SJCRH30 (cell line): Measurements from ENCODE around the gene NADSYN1. TPM values are rescaled to one million over a fixed set of nuclear protein-coding genes. Genes with fewer than 3 reads are reported as not detected.

Source experiments
- DNase-seq, 2 experiments: peaks; one replicate each; pipeline ENCODE4 v3.0.0-alpha.2; 2015 to 2020
- H3K27ac ChIP-seq: fragments of 250-450 bp; sonication (Bioruptor Pico); 2 replicates; pipeline ENCODE4 v1.5.1; 2020; ENCODE audit warnings: mild to moderate bottlenecking, moderate library complexity
- H3K27me3 ChIP-seq: fragments of 250-450 bp; sonication (Bioruptor Pico); 2 replicates; pipeline ENCODE4 v1.5.1; 2020; ENCODE audit warnings: mild to moderate bottlenecking, moderate library complexity
- H3K36me3 ChIP-seq: fragments of 250-450 bp; sonication (Bioruptor Pico); 2 replicates; pipeline ENCODE4 v1.5.1; 2020; ENCODE audit warnings: mild to moderate bottlenecking, moderate library complexity
- H3K4me1 ChIP-seq: fragments of 250-450 bp; sonication (Bioruptor Pico); 2 replicates; pipeline ENCODE4 v1.5.1; 2020; ENCODE audit warnings: mild to moderate bottlenecking, moderate library complexity
- H3K4me3 ChIP-seq: fragments of 250-450 bp; sonication (Bioruptor Pico); 2 replicates; pipeline ENCODE4 v1.5.1; 2020; ENCODE audit warnings: mild to moderate bottlenecking, moderate library complexity
- H3K9me3 ChIP-seq: fragments of 250-450 bp; sonication (Bioruptor Pico); replicated peaks from 2 replicates; pipeline ENCODE4 v1.5.1; 2020; ENCODE audit warnings: mild to moderate bottlenecking, moderate library complexity
- total RNA-seq: library from RNA; depleted of rRNA; stranded (reverse); fragments of >200 nt; shearing (Covaris generic); gene quantifications from 2 replicates; pipeline ENCODE4 v1.2.3, GENCODE V29; 2014

The NADSYN1 gene
- total RNA-seq, 1 experiment from 2014 or later: 18.0 TPM

DNA sequence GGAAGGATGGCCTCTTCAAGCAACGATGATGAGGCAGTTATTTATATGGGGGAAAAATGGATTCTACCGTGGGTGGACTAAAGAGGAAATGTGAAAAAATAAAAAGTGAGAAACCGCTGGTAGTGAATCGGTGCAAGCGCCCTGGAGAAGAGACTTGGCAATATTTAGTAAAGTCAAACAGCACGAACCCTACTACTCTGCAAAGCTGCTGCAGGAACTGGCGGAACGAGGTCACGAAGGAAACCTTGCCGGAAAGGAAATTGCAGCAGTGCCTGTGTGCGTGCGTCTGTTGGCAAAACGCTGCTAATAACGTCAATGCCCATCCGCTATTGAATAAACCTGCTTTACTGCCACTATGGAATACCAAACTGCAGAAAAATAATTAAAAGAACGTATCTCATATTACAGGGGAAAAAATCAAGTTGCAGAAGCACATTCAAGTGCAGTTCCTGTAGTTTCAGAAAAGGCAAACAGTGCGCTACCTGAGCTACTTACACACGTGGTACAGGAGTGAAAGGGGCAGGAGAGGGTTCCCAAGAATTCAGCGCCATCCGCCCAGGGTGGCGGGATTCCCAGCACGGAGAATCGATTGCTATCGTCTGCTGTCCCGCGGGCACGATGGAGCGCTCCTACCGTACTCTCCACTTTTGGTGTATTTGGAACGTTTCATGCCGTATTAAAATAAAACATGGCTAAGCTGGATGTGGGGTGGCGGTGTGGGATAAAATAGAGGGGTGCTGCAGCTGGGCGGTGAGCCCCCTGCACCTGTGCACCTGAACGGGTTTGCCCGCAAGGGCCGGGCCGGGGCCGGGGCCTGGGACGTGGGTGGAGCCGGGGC is 585 bp upstream of the NADSYN1 start:
- Histone ChIP-seq H3K4me1 (no peaks in the 10 kb centered on the region; the same call in 1 of the 2 replicates), H3K27ac (no peak overlapping the region), H3K27me3 (no peaks in the 10 kb centered on the region), H3K9me3 (no peaks in the 10 kb centered on the region), H3K4me3 (peak overlapping the region; percentile 97), H3K36me3 (no peaks in the 10 kb centered on the region; the same call in 1 of the 2 replicates)
- no peak for DNase-seq

GRCh38 chr11:71453918-71454304 is 908 bp downstream of the NADSYN1 start:
- Histone ChIP-seq H3K27ac (no peak overlapping the region), H3K4me1 (no peaks in the 10 kb centered on the region; the same call in 1 of the 2 replicates), H3K27me3 (no peaks in the 10 kb centered on the region), H3K4me3 (peak overlapping the region; percentile 97), H3K9me3 (no peaks in the 10 kb centered on the region), H3K36me3 (no peaks in the 10 kb centered on the region; the same call in 1 of the 2 replicates)
- DNase-seq: no peak

DNA sequence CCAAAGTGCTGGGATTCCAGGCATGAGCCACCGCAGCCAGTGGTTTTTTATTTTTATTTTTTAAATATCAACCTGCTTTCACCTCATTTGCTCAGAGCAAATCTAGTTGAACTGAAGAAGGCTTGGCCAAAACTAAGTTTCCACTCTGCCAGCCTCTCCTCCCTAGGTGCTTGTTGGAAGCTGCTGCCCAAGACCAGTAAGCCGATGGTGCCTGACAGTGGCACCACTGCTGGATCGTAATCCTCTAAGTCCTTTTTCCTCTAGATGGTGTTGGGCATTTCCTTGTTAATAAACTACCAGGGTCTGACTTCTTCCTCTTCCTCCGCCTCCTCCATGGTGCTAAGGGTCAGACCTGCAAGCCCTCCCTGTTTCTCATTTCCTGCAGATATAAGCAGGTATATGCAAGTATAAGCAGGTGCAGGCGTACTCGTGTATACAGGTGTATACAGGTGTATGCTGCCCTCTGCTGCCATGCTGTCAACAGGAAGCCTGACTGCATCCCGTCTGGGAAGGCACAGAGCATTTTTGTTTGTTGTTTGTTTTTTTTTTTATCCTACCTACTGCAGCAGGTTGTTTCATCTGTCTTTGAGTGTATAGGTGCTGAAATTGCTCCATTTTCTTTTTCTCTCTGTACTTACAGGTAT is 1.6 kb downstream of the NADSYN1 start:
- Histone ChIP-seq H3K4me3 (no peak overlapping the region), H3K9me3 (no peaks in the 10 kb centered on the region), H3K4me1 (no peaks in the 10 kb centered on the region; the same call in 1 of the 2 replicates), H3K27me3 (no peaks in the 10 kb centered on the region), H3K27ac (no peak overlapping the region), H3K36me3 (no peaks in the 10 kb centered on the region; the same call in 1 of the 2 replicates)
- DNase-seq: no peak

DNA sequence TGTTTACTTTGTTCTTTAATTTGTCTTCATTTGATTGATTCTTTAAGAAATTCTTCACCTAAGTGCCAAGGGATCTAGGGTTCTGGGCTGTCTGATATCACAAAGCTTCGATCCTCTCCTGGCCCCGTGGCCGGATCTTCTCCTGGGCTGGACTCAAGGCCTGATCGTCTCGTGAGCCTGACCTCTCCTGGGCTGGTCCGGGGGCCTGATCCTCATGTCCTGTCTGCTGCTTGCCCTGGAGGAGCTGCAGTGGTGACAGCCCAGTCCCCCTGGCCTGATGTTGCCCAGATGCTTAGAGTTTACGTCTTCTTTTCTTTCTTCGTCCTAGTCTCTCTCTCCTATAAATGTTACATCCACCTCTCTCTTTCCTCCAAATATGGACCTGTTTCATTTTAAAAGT is 3.3 kb downstream of the NADSYN1 start:
- Histone ChIP-seq H3K4me1 (no peaks in the 10 kb centered on the region; the same call in 1 of the 2 replicates), H3K9me3 (no peaks in the 10 kb centered on the region), H3K27ac (no peak overlapping the region), H3K27me3 (no peaks in the 10 kb centered on the region), H3K36me3 (no peaks in the 10 kb centered on the region; the same call in 1 of the 2 replicates), H3K4me3 (no peak overlapping the region)
- no peak for DNase-seq

DNA sequence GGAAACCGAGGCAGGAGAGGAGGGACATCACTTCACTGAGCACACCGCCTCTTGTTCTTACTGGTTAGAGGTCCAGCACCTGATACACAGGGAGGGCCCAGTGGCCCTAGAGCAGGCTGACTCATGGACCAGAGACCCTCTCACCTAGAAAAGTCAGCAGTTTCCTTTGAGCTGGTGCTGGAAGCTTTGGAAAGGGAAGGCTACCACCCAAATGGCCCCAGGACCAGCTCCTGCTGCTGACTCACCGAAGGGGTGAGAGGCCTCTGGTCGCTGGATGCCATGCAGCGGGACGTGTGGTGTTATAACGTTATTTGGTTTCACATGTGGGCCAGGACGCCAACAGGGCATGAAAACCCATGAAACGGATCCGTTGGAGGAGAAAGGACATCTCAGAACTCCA is 3.8 kb downstream of the NADSYN1 start:
- Histone ChIP-seq H3K27ac (no peak overlapping the region), H3K4me1 (no peaks in the 10 kb centered on the region; the same call in 1 of the 2 replicates), H3K27me3 (no peaks in the 10 kb centered on the region), H3K36me3 (no peaks in the 10 kb centered on the region; the same call in 1 of the 2 replicates), H3K9me3 (no peaks in the 10 kb centered on the region), H3K4me3 (no peak overlapping the region)
- no peak for DNase-seq

GRCh38 chr11:71458146-71459070 is 5.4 kb downstream of the NADSYN1 start:
- Histone ChIP-seq H3K27me3 (no peaks in the 10 kb centered on the region), H3K4me3 (no peak overlapping the region), H3K36me3 (no peaks in the 10 kb centered on the region; the same call in 1 of the 2 replicates), H3K4me1 (no peaks in the 10 kb centered on the region; the same call in 1 of the 2 replicates), H3K27ac (no peak overlapping the region), H3K9me3 (no peaks in the 10 kb centered on the region)
- DNase-seq: no peak

DNA sequence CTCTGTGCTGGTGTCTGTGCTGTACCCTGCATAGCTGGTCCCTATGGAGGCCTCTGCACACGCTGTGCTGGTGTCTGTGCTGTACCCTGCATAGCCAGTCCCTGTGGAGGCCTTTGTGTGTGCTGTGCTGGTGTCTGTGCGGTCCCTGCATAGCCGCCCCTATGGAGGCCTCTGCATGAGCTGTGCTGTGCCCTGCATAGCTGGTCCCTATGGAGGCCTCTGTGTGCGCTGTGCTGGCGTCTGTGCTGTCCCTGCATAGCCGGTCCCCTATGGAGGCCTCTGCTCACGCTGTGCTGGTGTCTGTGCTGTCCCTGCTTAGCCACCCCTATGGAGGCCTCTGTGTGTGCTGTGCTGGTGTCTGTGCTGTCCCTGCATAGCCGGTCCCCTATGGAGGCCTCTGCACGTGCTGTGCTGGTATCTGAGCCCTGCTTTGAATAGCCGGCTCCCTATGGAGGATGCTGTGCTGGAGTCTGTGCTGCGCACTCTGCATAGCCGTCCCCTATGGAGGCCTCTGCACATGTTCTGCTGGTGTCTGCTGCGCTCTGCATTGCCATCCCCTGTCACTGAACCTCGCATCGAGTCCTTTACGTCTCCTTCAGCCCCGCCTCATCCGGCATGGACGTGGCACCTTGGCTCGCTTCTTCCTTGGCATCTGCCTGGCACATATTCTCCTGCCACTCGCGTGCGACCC is 6.2 kb downstream of the NADSYN1 start:
- no peaks in the 10 kb centered on the region for H3K27me3 ChIP-seq
- no peak overlapping the region for H3K4me3 ChIP-seq
- DNase-seq: no peak
- H3K4me1 ChIP-seq: no peaks in the 10 kb centered on the region
- no peaks in the 10 kb centered on the region for H3K9me3 ChIP-seq
- H3K27ac ChIP-seq: no peak overlapping the region
- H3K36me3 ChIP-seq: no peaks in the 10 kb centered on the region; the same call in 1 of the 2 replicates

DNA sequence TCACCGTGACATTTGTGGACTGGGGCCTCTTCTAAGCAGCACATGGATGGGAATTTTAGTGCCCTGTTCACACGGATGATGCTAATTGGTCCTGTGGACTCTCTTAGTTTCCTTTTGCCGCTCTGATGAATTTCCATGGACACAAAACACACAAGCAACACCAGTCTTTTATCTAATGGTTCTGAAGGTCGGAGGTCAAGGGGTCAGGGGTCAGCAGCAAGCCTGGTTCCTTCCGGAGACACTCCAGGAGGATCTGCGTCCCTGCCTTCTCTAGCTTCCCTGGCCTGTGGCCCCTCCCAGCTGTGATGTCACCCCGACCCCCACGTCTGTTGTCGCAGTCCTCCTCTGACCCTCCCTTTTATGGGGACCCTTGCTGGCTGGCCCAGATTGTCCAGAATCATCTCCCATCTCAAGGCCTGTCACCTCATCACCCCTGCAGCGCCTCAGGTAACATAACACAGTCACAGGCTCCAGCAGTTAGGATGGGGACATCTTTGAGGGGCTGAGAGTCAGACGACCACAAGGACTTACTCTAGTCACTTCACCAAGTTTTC is 6.8 kb downstream of the NADSYN1 start:
- DNase-seq: no peak
- no peaks in the 10 kb centered on the region for H3K4me1 ChIP-seq
- no peaks in the 10 kb centered on the region for H3K27me3 ChIP-seq
- H3K4me3 ChIP-seq: no peak overlapping the region
- H3K27ac ChIP-seq: no peak overlapping the region
- H3K36me3 ChIP-seq: no peaks in the 10 kb centered on the region; the same call in 1 of the 2 replicates
- H3K9me3 ChIP-seq: no peaks in the 10 kb centered on the region

DNA sequence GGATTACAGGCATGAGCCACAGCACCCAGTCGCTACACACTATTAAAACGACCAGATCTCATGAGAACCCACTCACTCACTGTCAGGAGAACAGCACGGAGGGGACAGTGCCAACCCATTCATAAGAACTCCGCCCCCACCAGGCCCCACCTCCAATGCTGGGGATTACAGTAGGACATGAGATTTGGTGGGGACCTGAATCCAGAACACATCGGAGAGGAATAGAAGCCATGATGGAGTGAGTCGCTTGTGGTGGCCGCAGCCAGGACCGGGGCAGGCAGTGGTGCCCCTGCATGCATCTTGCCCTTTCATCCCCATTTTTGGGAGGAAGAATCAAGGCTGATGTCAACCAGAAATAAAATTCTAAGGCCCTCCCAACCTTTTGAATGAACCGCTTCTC is 8.7 kb downstream of the NADSYN1 start:
- DNase-seq: no peak
- H3K4me1 ChIP-seq: no peaks in the 10 kb centered on the region
- no peak overlapping the region for H3K4me3 ChIP-seq
- no peaks in the 10 kb centered on the region; the same call in 1 of the 2 replicates for H3K36me3 ChIP-seq
- H3K27me3 ChIP-seq: no peaks in the 10 kb centered on the region
- no peak overlapping the region for H3K27ac ChIP-seq
- H3K9me3 ChIP-seq: no peaks in the 10 kb centered on the region

- Histone ChIP-seq H3K4me1 (no peaks in the 10 kb centered on the region), H3K27me3 (no peaks in the 10 kb centered on the region), H3K27ac (no peak overlapping the region), H3K36me3 (no peaks in the 10 kb centered on the region; the same call in 1 of the 2 replicates), H3K9me3 (no peaks in the 10 kb centered on the region), H3K4me3 (no peak overlapping the region)
- DNase-seq: no peak
Measured at GRCh38 chr11:71462726-71463125, 9.7 kb downstream of the NADSYN1 start.

GRCh38 chr11:71463331-71464211 is 10.6 kb downstream of the NADSYN1 start:
- no peak for DNase-seq
- H3K36me3 ChIP-seq: no peaks in the 10 kb centered on the region; the same call in 1 of the 2 replicates

GRCh38 chr11:71465054-71465453 is 12.1 kb downstream of the NADSYN1 start:
- Histone ChIP-seq H3K4me3 (no peak overlapping the region), H3K9me3 (no peaks in the 10 kb centered on the region), H3K4me1 (no peaks in the 10 kb centered on the region), H3K27ac (no peak overlapping the region), H3K27me3 (no peaks in the 10 kb centered on the region), H3K36me3 (no peaks in the 10 kb centered on the region)
- no peak for DNase-seq

More at GRCh38 chr11:71463331-71464211, 10.6 kb downstream of the NADSYN1 start:
- no peaks in the 10 kb centered on the region for H3K27me3 ChIP-seq
- H3K4me1 ChIP-seq: no peaks in the 10 kb centered on the region
- no peak overlapping the region for H3K27ac ChIP-seq
- no peaks in the 10 kb centered on the region for H3K9me3 ChIP-seq
- H3K4me3 ChIP-seq: no peak overlapping the region

DNA sequence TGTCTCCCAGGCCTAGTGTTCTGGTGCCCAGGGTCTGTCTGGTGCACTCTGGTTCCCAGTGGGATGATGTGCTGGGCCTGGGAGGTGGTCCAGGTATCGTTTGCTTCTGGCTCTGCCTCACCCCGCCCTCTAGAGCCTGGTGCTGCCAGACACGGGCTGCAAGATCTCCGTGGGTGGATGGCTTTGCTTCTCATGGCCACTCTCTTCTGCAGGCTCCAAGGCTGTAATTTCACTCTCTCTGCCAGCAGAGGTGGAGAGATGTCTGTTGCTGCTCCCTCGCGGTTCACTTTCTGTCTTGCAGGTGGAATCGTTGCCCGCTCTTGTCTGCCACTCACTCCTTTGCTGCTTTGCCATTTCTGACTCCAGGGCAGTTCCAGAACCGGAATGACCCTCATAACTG is 13.4 kb downstream of the NADSYN1 start:
- Histone ChIP-seq H3K27me3 (no peaks in the 10 kb centered on the region), H3K4me3 (no peak overlapping the region), H3K9me3 (no peaks in the 10 kb centered on the region), H3K36me3 (no peaks in the 10 kb centered on the region), H3K27ac (no peak overlapping the region), H3K4me1 (no peaks in the 10 kb centered on the region)
- DNase-seq: no peak
